ENCODE results near the gene TPCN2.
"Not testable (repeated sequence)": the region's sequence is repeated elsewhere in the genome, so short reads cannot be mapped to it uniquely, and the experiment has no call there.

Gene TPCN2

GRCh38 chr11:69076129-69076791, 27.5 kb downstream of the TPCN2 start:
- DNase-seq (ENCODE audit: low read depth) = peak; percentile 51

- not testable (repeated sequence) for DNase-seq (ENCODE audit: low read depth)
Observed at GRCh38 chr11:69076977-69077376, 28.2 kb downstream of the TPCN2 start.

GRCh38 chr11:69078508-69078907, 29.8 kb downstream of the TPCN2 start:
- no peak for DNase-seq (ENCODE audit: low read depth)

GRCh38 chr11:69078930-69079605, 30.3 kb downstream of the TPCN2 start:
- no peak for DNase-seq (ENCODE audit: low read depth)

- no peak for DNase-seq (ENCODE audit: low read depth)
Observed at GRCh38 chr11:69079661-69080256, 31.0 kb downstream of the TPCN2 start.

GRCh38 chr11:69080257-69080995, 31.7 kb downstream of the TPCN2 start:
- DNase-seq (ENCODE audit: low read depth) = peak; percentile 26

GRCh38 chr11:69081180-69081579, 32.4 kb downstream of the TPCN2 start:
- no peak for DNase-seq (ENCODE audit: low read depth)

GRCh38 chr11:69083531-69084247, 35.0 kb downstream of the TPCN2 start:
- DNase-seq (ENCODE audit: low read depth) = no peak

GRCh38 chr11:69084371-69084770, 35.6 kb downstream of the TPCN2 start:
- DNase-seq (ENCODE audit: low read depth) = no peak

- no peak for DNase-seq (ENCODE audit: low read depth)
Observed at GRCh38 chr11:69085490-69086095, 36.9 kb downstream of the TPCN2 start.

GRCh38 chr11:69086152-69087132, 37.7 kb downstream of the TPCN2 start:
- no peak for DNase-seq (ENCODE audit: low read depth)

GRCh38 chr11:69087133-69087524, 38.4 kb downstream of the TPCN2 start:
- DNase-seq (ENCODE audit: low read depth) = no peak

- DNase-seq (ENCODE audit: low read depth) = no peak
Observed at GRCh38 chr11:69087811-69088210, 39.1 kb downstream of the TPCN2 start.

GRCh38 chr11:69088676-69089146, 40.0 kb downstream of the TPCN2 start:
- DNase-seq (ENCODE audit: low read depth) = peak; percentile 69

- peak; percentile 85 for DNase-seq (ENCODE audit: low read depth)
Observed at GRCh38 chr11:69089258-69089657, 40.5 kb downstream of the TPCN2 start.

GRCh38 chr11:69091638-69092165, 43.0 kb downstream of the TPCN2 start:
- no peak for DNase-seq (ENCODE audit: low read depth)

GRCh38 chr11:69092263-69092662, 43.5 kb downstream of the TPCN2 start:
- no peak for DNase-seq (ENCODE audit: low read depth)

GRCh38 chr11:69093106-69093505, 44.4 kb downstream of the TPCN2 start:
- DNase-seq (ENCODE audit: low read depth) = no peak

GRCh38 chr11:69094111-69094914, 45.6 kb downstream of the TPCN2 start:
- DNase-seq (ENCODE audit: low read depth) = no peak
